Spinal cord (tissue), 10 donors: ENCODE data around the gene TRIM25. TPM values are rescaled to one million over a fixed set of nuclear protein-coding genes. Genes with fewer than 3 reads are reported as not detected.

Experiments
- DNase-seq, 6 donors: peaks; one replicate each; pipeline versions ENCODE4 v3.0.0 to v3.0.0-alpha.2; 2013 to 2015; ENCODE audit warnings: low spot score in 6 of 6, low read depth in 4 of 6
- H3K27ac ChIP-seq: one replicate; pipeline ENCODE4 v1.5.1; 2013; ENCODE audit warnings: low read depth, low read length, control low read depth
- H3K27me3 ChIP-seq: one replicate; pipeline ENCODE4 v1.6.1; 2013; ENCODE audit warnings: low read length; ENCODE audit not compliant: control insufficient read depth, insufficient read depth
- H3K36me3 ChIP-seq: one replicate; pipeline ENCODE4 v1.6.1; 2013; ENCODE audit warnings: low read length; ENCODE audit not compliant: control insufficient read depth, insufficient read depth
- H3K4me1 ChIP-seq: one replicate; pipeline ENCODE4 v1.6.1; 2013; ENCODE audit warnings: low read length; ENCODE audit not compliant: control insufficient read depth, insufficient read depth
- H3K4me3 ChIP-seq: one replicate; pipeline ENCODE4 v1.5.1; 2013; ENCODE audit warnings: low read depth, low read length, control low read depth
- H3K9me3 ChIP-seq: one replicate; pipeline ENCODE4 v1.6.1; 2013; ENCODE audit warnings: low read length; ENCODE audit not compliant: control insufficient read depth, insufficient read depth
- WGBS: methylation state at CpG from one replicate; pipeline ENCODE4 v1.1.5; 2013; ENCODE audit warnings: missing lambda C conversion rate; ENCODE audit not compliant: insufficient coverage; 5-methylcytosine and 5-hydroxymethylcytosine counted together
- polyA plus RNA-seq, 2 donors: library from polyadenylated mRNA; unstranded; fragments of 120-200 nt; gene quantifications; one replicate each; pipeline ENCODE4 v1.2.1, GENCODE V29; 2013; ENCODE audit not compliant: insufficient read length in 2 of 2
- small RNA-seq: library from RNA; depleted of rRNA; stranded (forward); fragments of <200 nt; gene quantifications from one replicate; pipeline ENCODE3, GENCODE V24; 2014; ENCODE audit warnings: low replicate concordance
- total RNA-seq, 2 donors: library from RNA; depleted of rRNA in 1 of 2; stranded (reverse); fragments of 120-200 nt in 1 of 2; fragments of >200 nt in 1 of 2; gene quantifications; one replicate each; pipeline versions ENCODE4 v1.2.3 to v1.2.4, GENCODE V29; 2013 to 2014
- donor health status: healthy.

TRIM25 gene
- total and polyA plus RNA-seq, 4 donors, result 10.0 to 22.1 (median 18.1) TPM

- peaks cover 10% of the 10 kb centered on the region for H3K36me3 ChIP-seq
- DNase-seq, result no peak
- H3K27me3 ChIP-seq, result no peaks in the 10 kb centered on the region
- no peak overlapping the region for H3K27ac ChIP-seq
- WGBS, result 90% methylated on average over 2 of the region's 3 CpGs
- H3K4me1 ChIP-seq, result no peaks in the 10 kb centered on the region
- no peak overlapping the region for H3K4me3 ChIP-seq
- no peaks in the 10 kb centered on the region for H3K9me3 ChIP-seq
Observed at GRCh38 chr17:56851008-56851407, 62.8 kb downstream of the TRIM25 start.

GRCh38 chr17:56850591-56850990 lies 63.3 kb downstream of the TRIM25 start:
- Histone ChIP-seq H3K27me3 (no peaks in the 10 kb centered on the region), H3K9me3 (no peaks in the 10 kb centered on the region), H3K27ac (no peak overlapping the region), H3K4me1 (no peaks in the 10 kb centered on the region), H3K36me3 (peaks cover 10% of the 10 kb centered on the region), H3K4me3 (no peak overlapping the region)
- no peak for DNase-seq
- WGBS, result 95% methylated on average over 2 of the region's 2 CpGs

- H3K36me3 ChIP-seq, result peaks cover 10% of the 10 kb centered on the region
- H3K4me3 ChIP-seq, result no peak overlapping the region
Observed at GRCh38 chr17:56849131-56849530, 64.7 kb downstream of the TRIM25 start.

GRCh38 chr17:56847106-56847505 lies 66.7 kb downstream of the TRIM25 start:
- H3K9me3 ChIP-seq, result no peaks in the 10 kb centered on the region
- peaks cover 10% of the 10 kb centered on the region for H3K36me3 ChIP-seq
- WGBS, result no CpG with 5 or more reads among the region's 4 CpGs
- H3K27me3 ChIP-seq, result no peaks in the 10 kb centered on the region
- H3K27ac ChIP-seq, result no peak overlapping the region
- no peak for DNase-seq
- no peaks in the 10 kb centered on the region for H3K4me1 ChIP-seq
- no peak overlapping the region for H3K4me3 ChIP-seq

More at GRCh38 chr17:56849131-56849530, 64.7 kb downstream of the TRIM25 start:
- H3K27ac ChIP-seq, result no peak overlapping the region
- H3K27me3 ChIP-seq, result no peaks in the 10 kb centered on the region
- no peak for DNase-seq
- H3K9me3 ChIP-seq, result no peaks in the 10 kb centered on the region
- no peaks in the 10 kb centered on the region for H3K4me1 ChIP-seq
- 50% methylated on average over 2 of the region's 3 CpGs for WGBS

- no peak for DNase-seq
- no peaks in the 10 kb centered on the region for H3K4me1 ChIP-seq
- H3K4me3 ChIP-seq, result no peak overlapping the region
- no peaks in the 10 kb centered on the region for H3K9me3 ChIP-seq
- no CpG with 5 or more reads among the region's 1 CpG for WGBS
- no peaks in the 10 kb centered on the region for H3K27me3 ChIP-seq
- H3K27ac ChIP-seq, result no peak overlapping the region
- H3K36me3 ChIP-seq, result peaks cover 7% of the 10 kb centered on the region
Observed at GRCh38 chr17:56845934-56846333, 67.9 kb downstream of the TRIM25 start.

- Histone ChIP-seq H3K4me3 (no peak overlapping the region), H3K27ac (no peak overlapping the region), H3K36me3 (no peaks in the 10 kb centered on the region), H3K9me3 (no peaks in the 10 kb centered on the region), H3K27me3 (no peaks in the 10 kb centered on the region), H3K4me1 (no peaks in the 10 kb centered on the region)
- DNase-seq, result no peak
- 100% methylated on average over 1 of the region's 2 CpGs for WGBS
Observed at GRCh38 chr17:56842577-56842976, 71.3 kb downstream of the TRIM25 start.

- no CpG with 5 or more reads among the region's 3 CpGs for WGBS
- Histone ChIP-seq H3K4me3 (no peak overlapping the region), H3K27me3 (no peaks in the 10 kb centered on the region), H3K9me3 (no peaks in the 10 kb centered on the region), H3K4me1 (peaks cover 10% of the 10 kb centered on the region), H3K27ac (no peak overlapping the region), H3K36me3 (no peaks in the 10 kb centered on the region)
- no peak for DNase-seq
Observed at GRCh38 chr17:56838687-56839086, 75.2 kb downstream of the TRIM25 start.

Small RNA genes lying within 50 kb of the gene (small RNA-seq; reads per million reads assigned to genes)
- gene AC015912.2, result not detected
- gene RNU6-1158P, result not detected

Other genes with a start within 250 kb of the TRIM25 start
- gene C17orf67, start 80.1 kb downstream of the TRIM25 start, total RNA-seq, result 1 to 10 TPM; 2.0 to 2.6 TPM
- 1 to 10 TPM; 2.7 to 3.8 TPM for gene C17orf67, start 80.1 kb downstream of the TRIM25 start, polyA plus RNA-seq
- 10 to 100 TPM; 11.4 to 38.1 TPM for gene DGKE, start 79.9 kb downstream of the TRIM25 start, total RNA-seq
- 10 to 100 TPM; 11.0 to 12.0 TPM for gene DGKE, start 79.9 kb downstream of the TRIM25 start, polyA plus RNA-seq
- 10 to 100 TPM; 21.0 to 21.4 TPM for gene COIL, start 47.0 kb upstream of the TRIM25 start, total RNA-seq
- 10 to 100 TPM; 20.4 to 22.1 TPM for gene COIL, start 47.0 kb upstream of the TRIM25 start, polyA plus RNA-seq
- 10 to 100 TPM; 34.8 to 49.1 TPM for gene SCPEP1, start 64.1 kb upstream of the TRIM25 start, total RNA-seq
- gene SCPEP1, start 64.1 kb upstream of the TRIM25 start, polyA plus RNA-seq, result 10 to 100 TPM; 38.9 to 49.5 TPM
- gene AKAP1, start 171.2 kb upstream of the TRIM25 start, total RNA-seq, result 10 to 100 TPM; 22.8 to 37.7 TPM
- gene AKAP1, start 171.2 kb upstream of the TRIM25 start, polyA plus RNA-seq, result 10 to 100 TPM; 31.5 to 35.7 TPM